GM12878 (cell line): ENCODE measurements around the gene ZNF892. TPM values are rescaled to one million over a fixed set of nuclear protein-coding genes. Genes with fewer than 3 reads are reported as not detected.

Source experiments
- ATAC-seq: fragments of 200-7000 bp; cut with Tn5 transposase; 3 replicates; pipeline ENCODE4 v1.9.1; 2020; ENCODE audit warnings: mild to moderate bottlenecking, moderate library complexity
- BruUV-seq: library from RNA; stranded (reverse); fragments of 400-500 nt; replicated peaks from 2 replicates; lab custom pipeline; 2021; lab: Mats Ljungman, UMichigan
- CTCF ChIA-PET: fragments of 300-600 bp; sonication (Branson Sonifier 250); formaldehyde crosslinking; extraction: SDS; loops from one replicate; lab custom pipeline; 2021; ENCODE audit warnings: inconsistent platforms; lab: Yijun Ruan, JAX
- POLR2A ChIA-PET: fragments of 350-600 bp; formaldehyde crosslinking; extraction: SDS; loops from one replicate; lab custom pipeline; 2021; ENCODE audit warnings: inconsistent platforms; lab: Charles Lee
- RAD21 ChIA-PET: fragments of 300-600 bp; sonication (Branson Sonifier 250); formaldehyde crosslinking; loops from one replicate; lab custom pipeline; 2023; ENCODE audit warnings: antibody characterized with exemption; ENCODE audit not compliant: unreplicated experiment; lab: Charles Lee
- SMC1A ChIA-PET: fragments of 300-600 bp; sonication (Branson Sonifier 250); formaldehyde crosslinking; loops from one replicate; lab custom pipeline; 2023; ENCODE audit not compliant: unreplicated experiment, uncharacterized antibody; lab: Charles Lee
- DNase-seq: peaks from one replicate; pipeline ENCODE4 v3.0.0-alpha.2; 2011; ENCODE audit warnings: low read depth, low spot score
- FAIRE-seq: peaks from 3 replicates; lab custom pipeline; 2011; peaks lifted over from hg19 to GRCh38; lab: Jason Lieb, UNC
- H2AFZ ChIP-seq: 2 replicates; pipeline ENCODE4 v1.6.0; 2011; ENCODE audit warnings: low read depth, low read length, control low read depth; ENCODE audit not compliant: control insufficient read depth
- H3K27ac ChIP-seq: 2 replicates; pipeline ENCODE4 v1.5.1; 2011; ENCODE audit warnings: control low read depth; ENCODE audit not compliant: control insufficient read depth, insufficient read depth
- H3K27me3 ChIP-seq, 2 experiments: replicated peaks in 1 of 2; 2 replicates each; pipeline versions ENCODE4 v1.6.0 to v1.6.1; 2011; ENCODE audit warnings: low read length in 1 of 2; ENCODE audit not compliant: control insufficient read depth in 2 of 2, insufficient read depth in 2 of 2
- H3K36me3 ChIP-seq, 2 experiments: 2 replicates each; pipeline ENCODE4 v1.5.1; 2011; ENCODE audit warnings: low read length in 1 of 2; ENCODE audit not compliant: control insufficient read depth in 2 of 2, insufficient read depth in 2 of 2
- H3K4me1 ChIP-seq: 2 replicates; pipeline ENCODE4 v1.6.1; 2011; ENCODE audit warnings: mild to moderate bottlenecking, low read length, moderate library complexity, mixed read lengths; ENCODE audit not compliant: control insufficient read depth, insufficient read depth
- H3K4me2 ChIP-seq: 2 replicates; pipeline ENCODE4 v1.6.0; 2011; ENCODE audit warnings: control low read depth; ENCODE audit not compliant: control insufficient read depth, insufficient read depth
- H3K4me3 ChIP-seq: fragments of 200-600 bp; sonication (generic); 2 replicates; pipeline ENCODE4 v1.5.1; 2016
- H3K79me2 ChIP-seq: 2 replicates; pipeline ENCODE4 v1.6.0; 2011; ENCODE audit warnings: low read length; ENCODE audit not compliant: control insufficient read depth, insufficient read depth
- H3K9ac ChIP-seq: 2 replicates; pipeline ENCODE4 v1.8.0; 2011; ENCODE audit warnings: low read length, control low read depth, mixed read lengths; ENCODE audit not compliant: control insufficient read depth, insufficient read depth
- H3K9me3 ChIP-seq: replicated peaks from 3 replicates; pipeline ENCODE4 v1.5.1; 2011; ENCODE audit warnings: mild to moderate bottlenecking, low read length; ENCODE audit not compliant: control insufficient read depth, insufficient read depth
- H4K20me1 ChIP-seq: 2 replicates; pipeline ENCODE4 v1.6.0; 2011; ENCODE audit not compliant: control insufficient read depth, insufficient read depth
- CBX5 ChIP-seq: sonication (generic); IDR thresholded peaks from 2 replicates; pipeline ENCODE4 v1.6.1; 2016; ENCODE audit warnings: low read depth, moderate library complexity, mild to moderate bottlenecking, inconsistent platforms
- GATAD2B ChIP-seq: fragments of 450-650 bp; conservative IDR thresholded peaks from 2 replicates; pipeline ENCODE4 v1.6.1; 2017; ENCODE audit warnings: low read depth, mild to moderate bottlenecking, moderate library complexity
- NR2C1 ChIP-seq: fragments of 450-650 bp; IDR thresholded peaks from 2 replicates; pipeline ENCODE4 v1.6.1; 2017; ENCODE audit warnings: antibody characterized with exemption, mild to moderate bottlenecking, moderate library complexity
- POLR2AphosphoS5 ChIP-seq: IDR thresholded peaks from 2 replicates; pipeline ENCODE4 v1.6.1; 2011; ENCODE audit warnings: mild to moderate bottlenecking, low read length, inconsistent platforms
- SMAD5 ChIP-seq: IDR thresholded peaks from 2 replicates; pipeline ENCODE4 v1.6.1; 2016; ENCODE audit warnings: antibody characterized with exemption, low read depth
- SMC3 ChIP-seq: IDR thresholded peaks from 2 replicates; pipeline ENCODE4 v1.6.1; 2011; ENCODE audit warnings: low read length, improper control_type of control experiment, borderline replicate concordance
- SREBF1 ChIP-seq: IDR thresholded peaks from 2 replicates; pipeline ENCODE4 v1.6.1; 2012; ENCODE audit warnings: mild to moderate bottlenecking, low read length
- SUPT20H ChIP-seq: IDR thresholded peaks from 2 replicates; pipeline ENCODE4 v1.6.1; 2011; ENCODE audit warnings: low read depth, mild to moderate bottlenecking, low read length, moderate library complexity, borderline replicate concordance; ENCODE audit not compliant: control insufficient read depth
- YBX1 ChIP-seq: fragments of 450-650 bp; IDR thresholded peaks from 2 replicates; pipeline ENCODE4 v1.6.1; 2016; ENCODE audit warnings: antibody characterized with exemption
- WGBS: methylation state at CpG from one replicate; pipeline ENCODE4 v1.1.6; 2016; ENCODE audit warnings: low lambda C conversion rate; ENCODE audit not compliant: insufficient replicate concordance, insufficient coverage; ENCODE audit errors: missing lambda C conversion rate; 5-methylcytosine and 5-hydroxymethylcytosine counted together
- in situ Hi-C: fragments of 300-500 bp; cut with MboI; formaldehyde crosslinking; loops from 9 replicates; pipeline ENCODE4 v1.14.3; 2018; ENCODE audit warnings: mixed read lengths
- intact Hi-C: fragments of 100-400 bp; cut with micrococcal nuclease; formaldehyde crosslinking; loops from one replicate; pipeline ENCODE4 v1.14.2; 2022; ENCODE audit not compliant: unreplicated experiment
- polyA plus RNA-seq, 11 experiments: library from polyadenylated mRNA; depleted of rRNA in 4 of 11; unstranded in 6 of 11; stranded (reverse) in 5 of 11; fragments of >200 nt; fragmentation: Nextera tagmentation in 4 of 11; fragmentation: Illumina TruSeq in 1 of 11; extraction: Ambion mirVana in 4 of 11; extraction: Trizol in 1 of 11; gene quantifications; 1 replicate in 1 of 11; 2 replicates in 10 of 11; pipeline versions ENCODE4 v1.2.1 to v1.2.3, GENCODE V29; 2011 to 2016; ENCODE audit warnings: inconsistent platforms in 2 of 11, missing spikeins in 2 of 11, low read depth in 1 of 11
- total RNA-seq, 4 experiments: library from RNA; depleted of rRNA in 3 of 4; stranded (reverse); fragments of >200 nt in 3 of 4; fragmentation: Illumina TruSeq in 1 of 4; extraction: Trizol in 1 of 4; gene quantifications; 2 replicates each; pipeline versions ENCODE4 v1.2.1 to v1.2.3, GENCODE V29; 2013 to 2021
- TF ChIP-seq, protein P1 (sequence below): fragments of 150-350 bp; IDR thresholded peaks from 2 replicates; pipeline ENCODE4 v1.6.1; 2014; ENCODE audit warnings: mild to moderate bottlenecking, low read depth, low read length
- TF ChIP-seq, protein P2 (sequence below): IDR thresholded peaks from 2 replicates; pipeline ENCODE4 v1.6.1; 2012; ENCODE audit warnings: low read depth, low read length, improper control_type of control experiment

Gene ZNF892
- total and polyA plus RNA-seq, 10 of the 15 experiments (the other 5 are each of a cell fraction or from before 2014, with no cell fraction given): 0.11 to 1.3 (median 0.29) TPM; not detected in 3

DNA sequence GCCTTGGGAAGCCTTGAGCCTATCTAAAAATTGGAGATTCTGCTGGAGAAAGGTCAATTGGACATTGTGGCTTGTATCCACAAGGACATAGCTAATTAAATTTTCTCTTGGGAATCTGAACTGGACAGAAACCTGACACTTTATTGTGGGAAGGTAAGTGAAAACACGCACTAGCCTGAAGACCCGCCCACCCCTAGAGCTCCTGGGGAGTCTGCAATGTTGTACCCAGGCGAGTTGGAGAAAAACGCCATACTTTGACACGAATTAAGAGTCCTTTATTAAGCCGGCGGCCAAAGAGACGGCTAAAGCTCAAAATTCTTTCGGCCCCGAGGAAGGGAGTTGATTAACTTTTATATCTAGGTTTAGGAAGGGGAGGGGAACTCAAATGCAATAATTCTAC, 1.2 kb upstream of the ZNF892 start:
- ChIA-PET RAD21 (no interaction called here), SMC1A (interaction anchor here (1.1 kb wide), 1 partner anchor 10 kb away, joined by 3 read pairs; no protein-coding TSS in a partner anchor), CTCF (interaction anchor here (0.8 to 1.5 kb wide), 6 partner anchors 12 to 184 kb away, joined by 3 to 7 read pairs (median 3); partner anchors contain the start of gene MRPS5)
- WGBS: 99% methylated on average over 10 of the region's 10 CpGs
- DNase-seq (no peak), ATAC-seq (no peak)
- H4K20me1 ChIP-seq: no peaks in the 10 kb centered on the region
- H3K79me2 ChIP-seq: no peaks in the 10 kb centered on the region
- H3K9ac ChIP-seq: no peak overlapping the region
- peak overlapping the region; percentile 79; the same call in 1 of the 2 replicates for H3K4me3 ChIP-seq
- peaks cover 6% of the 10 kb centered on the region; the same call in 1 of the 3 replicates for H3K9me3 ChIP-seq
- TSS peak; percentile 89 for BruUV-seq
- H2AFZ ChIP-seq: no peak overlapping the region
- in situ Hi-C loops: no loop called here
- no peak overlapping the region for H3K4me2 ChIP-seq
- no peaks in the 10 kb centered on the region for H3K27me3 ChIP-seq
- TF ChIP-seq, protein P1, sequence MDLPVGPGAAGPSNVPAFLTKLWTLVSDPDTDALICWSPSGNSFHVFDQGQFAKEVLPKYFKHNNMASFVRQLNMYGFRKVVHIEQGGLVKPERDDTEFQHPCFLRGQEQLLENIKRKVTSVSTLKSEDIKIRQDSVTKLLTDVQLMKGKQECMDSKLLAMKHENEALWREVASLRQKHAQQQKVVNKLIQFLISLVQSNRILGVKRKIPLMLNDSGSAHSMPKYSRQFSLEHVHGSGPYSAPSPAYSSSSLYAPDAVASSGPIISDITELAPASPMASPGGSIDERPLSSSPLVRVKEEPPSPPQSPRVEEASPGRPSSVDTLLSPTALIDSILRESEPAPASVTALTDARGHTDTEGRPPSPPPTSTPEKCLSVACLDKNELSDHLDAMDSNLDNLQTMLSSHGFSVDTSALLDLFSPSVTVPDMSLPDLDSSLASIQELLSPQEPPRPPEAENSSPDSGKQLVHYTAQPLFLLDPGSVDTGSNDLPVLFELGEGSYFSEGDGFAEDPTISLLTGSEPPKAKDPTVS: no peak
- TF ChIP-seq GATAD2B (no peak), SMC3 (no peak), CBX5 (no peak), YBX1 (no peak), POLR2AphosphoS5 (no peak), SMAD5 (no peak), SREBF1 (no peak), SUPT20H (no peak), NR2C1 (no peak)
- TF ChIP-seq, protein P2, sequence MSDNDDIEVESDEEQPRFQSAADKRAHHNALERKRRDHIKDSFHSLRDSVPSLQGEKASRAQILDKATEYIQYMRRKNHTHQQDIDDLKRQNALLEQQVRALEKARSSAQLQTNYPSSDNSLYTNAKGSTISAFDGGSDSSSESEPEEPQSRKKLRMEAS: no peak
- TF ChIP-seq, all 136 proteins: peak for 0
- no peaks in the 10 kb centered on the region for H3K4me1 ChIP-seq
- H3K36me3 ChIP-seq: no peaks in the 10 kb centered on the region
- intact Hi-C loops: loop anchor here (2.0 to 10.0 kb wide), 3 partner anchors 41 to 181 kb away; partner anchors contain the start of genes MAL and ZNF2
- no peak for FAIRE-seq
- H3K27ac ChIP-seq: no peak overlapping the region
- POLR2A ChIA-PET: no interaction called here
